ENCODE results near the gene NSUN4. TPM values are rescaled to one million over a fixed set of nuclear protein-coding genes. Genes with fewer than 3 reads are reported as not detected.
A peak's percentile ranks its signal among the peaks of the same experiment; 100 is the strongest.
"Not testable (repeated sequence)": the region's sequence is repeated elsewhere in the genome, so short reads cannot be mapped to it uniquely, and the experiment has no call there.

The NSUN4 gene
- total and polyA plus RNA-seq, 7 experiments from 2014 or later = 10.2 to 30.7 (median 28.7) TPM

- H3K4me3 ChIP-seq (ENCODE audit: low read length) = no peak overlapping the region
- peak; percentile 62 for ATAC-seq
Measured at GRCh38 chr1:46333300-46334029, 7.1 kb upstream of the NSUN4 start.

DNA sequence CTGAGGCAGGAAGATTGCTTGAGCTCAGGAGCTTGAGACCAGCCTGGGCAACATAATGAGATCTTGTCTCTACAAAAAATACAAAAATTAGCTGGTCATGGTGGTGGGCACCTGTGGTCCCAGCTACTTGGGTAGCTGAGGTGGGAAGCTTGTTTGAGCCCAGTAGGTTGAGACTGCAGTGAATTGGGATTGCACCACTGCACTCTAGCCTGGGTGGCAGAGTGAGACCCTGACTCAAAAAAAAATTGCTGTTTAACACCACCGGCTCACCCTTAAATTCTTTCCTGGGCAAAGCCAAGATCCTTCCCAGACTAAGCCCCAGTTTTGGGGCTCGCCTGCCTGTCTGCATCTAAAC is 6.6 kb upstream of the NSUN4 start:
- Histone ChIP-seq H3K4me3 (ENCODE audit: low read length) (no peak overlapping the region), H3K27ac (ENCODE audit: low read depth, low read length) (no peak overlapping the region), H3K9me3 (ENCODE audit: control insufficient read depth in 2 of 3, low read length in 3 of 3) (no peaks in the 10 kb centered on the region), H3K27me3 (ENCODE audit: control insufficient read depth in 2 of 2, insufficient read depth in 2 of 2, low read length in 2 of 2) (no peaks in the 10 kb centered on the region), H3K36me3 (ENCODE audit: control insufficient read depth in 2 of 3, insufficient read depth in 3 of 3, low read length in 3 of 3) (no peaks in the 10 kb centered on the region), H3K4me1 (ENCODE audit: control insufficient read depth in 2 of 2, insufficient read depth in 2 of 2, low read length in 2 of 2) (no peaks in the 10 kb centered on the region)
- Mint-ChIP-seq H3K27ac (peak overlapping the region in 1 of 9 donors; percentile 59), H3K4me3 (no peak overlapping the region), H3K36me3 (no peaks in the 10 kb centered on the region), H3K4me1 (peaks cover 0 to 4% (median 3%) of the 10 kb centered on the region in 7 donors), H3K27me3 (no peaks in the 10 kb centered on the region), H3K9me3 (no peaks in the 10 kb centered on the region)
- POLR2A ChIA-PET = no interaction called here
- ATAC-seq (no peak), DNase-seq (no peak)
- CTCF ChIA-PET = no interaction called here
- intact Hi-C loops (cut with micrococcal nuclease) = loop anchor here in 1 of 2 donors (2.0 kb wide), 1 partner anchor 15 kb away; no protein-coding TSS in a partner anchor

More at GRCh38 chr1:46333300-46334029, 7.1 kb upstream of the NSUN4 start:
- intact Hi-C loops (cut with micrococcal nuclease) = loop anchor here in 1 of 2 donors (2.0 kb wide), 1 partner anchor 15 kb away; no protein-coding TSS in a partner anchor
- ChIA-PET CTCF (no interaction called here), POLR2A (no interaction called here)
- Mint-ChIP-seq H3K36me3 (no peaks in the 10 kb centered on the region), H3K27me3 (no peaks in the 10 kb centered on the region), H3K9me3 (no peaks in the 10 kb centered on the region), H3K4me1 (no peaks in the 10 kb centered on the region), H3K27ac (no peak overlapping the region), H3K4me3 (no peak overlapping the region)
- H3K36me3 ChIP-seq (ENCODE audit: control insufficient read depth in 2 of 3, insufficient read depth in 3 of 3, low read length in 3 of 3) = no peaks in the 10 kb centered on the region
- H3K27me3 ChIP-seq (ENCODE audit: control insufficient read depth in 2 of 2, insufficient read depth in 2 of 2, low read length in 2 of 2) = no peaks in the 10 kb centered on the region
- no peak overlapping the region for H3K27ac ChIP-seq (ENCODE audit: low read depth, low read length)
- H3K9me3 ChIP-seq (ENCODE audit: control insufficient read depth in 2 of 3, low read length in 3 of 3) = no peaks in the 10 kb centered on the region
- DNase-seq = no peak
- H3K4me1 ChIP-seq (ENCODE audit: control insufficient read depth in 2 of 2, insufficient read depth in 2 of 2, low read length in 2 of 2) = no peaks in the 10 kb centered on the region

DNA sequence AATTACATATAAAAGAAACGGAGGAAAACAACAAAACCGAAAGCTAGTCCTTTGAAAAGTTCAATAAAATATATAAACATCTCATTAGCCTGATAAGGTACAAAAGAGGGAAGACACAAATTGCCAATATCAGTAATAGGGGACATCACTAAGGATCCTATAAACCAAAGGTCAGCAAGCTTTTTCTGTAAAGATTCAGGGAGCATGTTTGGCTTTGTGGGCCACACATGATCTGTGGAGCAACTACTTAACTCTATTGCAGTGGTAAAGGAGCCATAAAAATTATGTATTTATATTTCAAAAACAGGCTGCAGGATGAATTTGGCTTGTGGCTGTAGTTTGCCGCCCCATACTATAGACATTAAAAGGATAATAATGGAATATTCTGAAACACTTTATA is 5.5 kb upstream of the NSUN4 start:
- Histone ChIP-seq H3K4me3 (ENCODE audit: low read length) (no peak overlapping the region), H3K27me3 (ENCODE audit: control insufficient read depth in 2 of 2, insufficient read depth in 2 of 2, low read length in 2 of 2) (no peaks in the 10 kb centered on the region), H3K4me1 (ENCODE audit: control insufficient read depth in 2 of 2, insufficient read depth in 2 of 2, low read length in 2 of 2) (no peaks in the 10 kb centered on the region), H3K9me3 (ENCODE audit: control insufficient read depth in 2 of 3, low read length in 3 of 3) (no peaks in the 10 kb centered on the region), H3K36me3 (ENCODE audit: control insufficient read depth in 2 of 3, insufficient read depth in 3 of 3, low read length in 3 of 3) (no peaks in the 10 kb centered on the region), H3K27ac (ENCODE audit: low read depth, low read length) (no peak overlapping the region)
- intact Hi-C loops (cut with micrococcal nuclease) = loop anchor here in 1 of 2 donors (2.0 kb wide), 1 partner anchor 14 kb away; no protein-coding TSS in a partner anchor
- DNase-seq = no peak
- no peaks in the 10 kb centered on the region for H3K36me3 Mint-ChIP-seq
- H3K4me1 Mint-ChIP-seq = peaks cover 0 to 9% (median 7%) of the 10 kb centered on the region in 7 donors
- peaks cover 0 to 2% (median 0%) of the 10 kb centered on the region in 11 donors for H3K9me3 Mint-ChIP-seq
- no peaks in the 10 kb centered on the region for H3K27me3 Mint-ChIP-seq
- CTCF ChIA-PET = interaction anchor here (0.6 kb wide), 1 partner anchor 14 kb away, joined by 3 read pairs; no protein-coding TSS in a partner anchor
- H3K4me3 Mint-ChIP-seq = no peak overlapping the region
- no peak for ATAC-seq
- POLR2A ChIA-PET = interaction anchor here (0.6 kb wide), 1 partner anchor 1007 kb away, joined by 3 read pairs; no protein-coding TSS in a partner anchor
- H3K27ac Mint-ChIP-seq = no peak overlapping the region

DNA sequence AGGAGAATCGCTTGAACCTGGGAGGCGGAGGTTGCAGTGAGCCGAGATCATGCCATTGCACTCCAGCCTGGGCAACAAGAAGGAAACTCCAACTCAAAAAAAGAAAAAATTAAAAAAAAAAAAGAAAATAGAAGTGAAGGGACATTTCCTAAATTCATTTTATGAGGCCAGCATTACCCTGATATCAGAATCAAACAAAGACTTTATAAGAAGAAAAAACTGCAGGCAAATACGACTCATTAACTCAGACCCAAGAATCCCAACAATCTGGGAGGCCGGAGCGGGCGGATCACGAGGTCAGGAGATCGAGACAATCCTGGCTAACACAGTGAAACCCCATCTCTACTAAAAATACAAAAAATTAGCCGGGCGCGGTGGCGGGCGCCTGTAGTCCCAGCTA is 3.2 kb upstream of the NSUN4 start:
- peaks cover 15 to 32% (median 27%) of the 10 kb centered on the region in 7 donors for H3K4me1 Mint-ChIP-seq
- POLR2A ChIA-PET = not testable (repeated sequence)

DNA sequence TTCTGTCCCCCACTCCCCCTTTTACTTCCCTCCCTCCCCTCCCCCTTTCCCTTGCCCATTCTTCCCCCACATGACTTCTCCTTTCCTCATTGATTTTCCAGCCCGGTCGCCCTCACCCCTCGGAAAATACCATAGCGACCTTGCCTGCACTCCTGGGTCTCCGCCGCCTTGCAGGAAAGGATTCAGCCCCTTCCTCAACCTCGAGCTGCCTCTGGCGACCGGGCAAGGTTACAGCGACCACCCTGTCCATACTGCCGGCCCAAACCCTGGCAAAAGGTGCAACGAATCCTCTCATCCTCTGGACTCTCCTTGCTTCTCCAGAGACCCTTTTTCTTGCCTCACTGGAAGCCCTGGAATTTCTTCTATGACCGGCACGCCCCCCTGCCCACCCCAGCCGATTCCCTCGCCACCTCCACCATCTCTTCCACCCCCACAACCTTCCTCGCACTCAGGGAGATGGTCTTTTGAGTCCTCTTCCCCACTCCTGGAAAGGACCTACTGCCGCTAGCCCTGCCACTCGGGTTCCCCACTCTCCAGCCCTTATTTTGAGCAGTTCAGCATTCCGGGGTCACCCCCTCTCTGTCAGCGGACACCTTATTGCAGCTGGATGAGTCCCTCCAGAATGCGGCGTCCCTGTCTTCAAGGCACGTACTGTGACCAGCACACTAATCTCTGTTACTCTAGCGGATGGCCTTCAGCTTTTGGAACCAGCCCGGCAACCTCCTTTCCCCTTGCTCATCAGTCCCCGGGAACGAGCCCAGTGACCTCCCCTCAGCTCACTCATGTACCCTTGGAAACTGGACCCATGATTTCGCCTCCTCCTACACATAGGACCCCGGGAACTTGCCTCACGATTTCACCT is 846 bp downstream of the NSUN4 start:
- Histone ChIP-seq H3K36me3 (ENCODE audit: control insufficient read depth in 2 of 3, insufficient read depth in 3 of 3, low read length in 3 of 3) (peaks cover 0 to 32% (median 0%) of the 10 kb centered on the region in 3 experiments), H3K9me3 (ENCODE audit: control insufficient read depth in 2 of 3, low read length in 3 of 3) (no peaks in the 10 kb centered on the region), H3K4me3 (ENCODE audit: low read length) (peak overlapping the region; percentile 93), H3K27ac (ENCODE audit: low read depth, low read length) (peak overlapping the region; percentile 97), H3K4me1 (ENCODE audit: control insufficient read depth in 2 of 2, insufficient read depth in 2 of 2, low read length in 2 of 2) (peaks cover 5% of the 10 kb centered on the region in 2 donors), H3K27me3 (ENCODE audit: control insufficient read depth in 2 of 2, insufficient read depth in 2 of 2, low read length in 2 of 2) (no peaks in the 10 kb centered on the region)
- peak overlapping the region; percentile 95 to 100 (median 100) for H3K27ac Mint-ChIP-seq
- ChIA-PET POLR2A (interaction anchor here (1.4 to 2.0 kb wide), 4 partner anchors 9 to 94 kb away, joined by 4 to 12 read pairs (median 7); partner anchors contain the start of genes LRRC41, RAD54L and UQCRH), CTCF (interaction anchor here (0.8 to 1.2 kb wide), 3 partner anchors 9 to 95 kb away, joined by 3 to 4 read pairs (median 3); no protein-coding TSS in a partner anchor)
- H3K9me3 Mint-ChIP-seq = peaks cover 0 to 5% (median 0%) of the 10 kb centered on the region in 11 donors
- intact Hi-C loops (cut with micrococcal nuclease) = loop anchor here in 1 of 2 donors (10.0 kb wide), 1 partner anchor 57 kb away; no protein-coding TSS in a partner anchor
- peaks cover 27 to 55% (median 42%) of the 10 kb centered on the region in 7 donors for H3K4me1 Mint-ChIP-seq
- H3K27me3 Mint-ChIP-seq = no peaks in the 10 kb centered on the region
- peak in 2 of 9 donors; percentile 10 to 15 for DNase-seq
- peaks cover 3 to 26% (median 4%) of the 10 kb centered on the region in 5 donors for H3K36me3 Mint-ChIP-seq
- H3K4me3 Mint-ChIP-seq = peak overlapping the region; percentile 84 to 100 (median 100)
- ATAC-seq = no peak

More for the DNA sequence above, 3.2 kb upstream of the NSUN4 start:
- H3K9me3 Mint-ChIP-seq; H3K4me3 Mint-ChIP-seq; H3K36me3 Mint-ChIP-seq; intact Hi-C loops (cut with micrococcal nuclease); CTCF ChIA-PET; H3K27me3 ChIP-seq (ENCODE audit: control insufficient read depth in 2 of 2, insufficient read depth in 2 of 2, low read length in 2 of 2); H3K9me3 ChIP-seq (ENCODE audit: control insufficient read depth in 2 of 3, low read length in 3 of 3); DNase-seq; H3K27ac Mint-ChIP-seq; ATAC-seq; H3K27me3 Mint-ChIP-seq; H3K4me1 ChIP-seq (ENCODE audit: control insufficient read depth in 2 of 2, insufficient read depth in 2 of 2, low read length in 2 of 2); H3K27ac ChIP-seq (ENCODE audit: low read depth, low read length); H3K36me3 ChIP-seq (ENCODE audit: control insufficient read depth in 2 of 3, insufficient read depth in 3 of 3, low read length in 3 of 3); H3K4me3 ChIP-seq (ENCODE audit: low read length): not testable (repeated sequence)

GRCh38 chr1:46342084-46342656 is 1.6 kb downstream of the NSUN4 start:
- no peaks in the 10 kb centered on the region for H3K27me3 ChIP-seq (ENCODE audit: control insufficient read depth in 2 of 2, insufficient read depth in 2 of 2, low read length in 2 of 2)
- peaks cover 3 to 30% (median 4%) of the 10 kb centered on the region in 5 donors for H3K36me3 Mint-ChIP-seq
- H3K9me3 ChIP-seq (ENCODE audit: control insufficient read depth in 2 of 3, low read length in 3 of 3) = no peaks in the 10 kb centered on the region
- H3K4me1 ChIP-seq (ENCODE audit: control insufficient read depth in 2 of 2, insufficient read depth in 2 of 2, low read length in 2 of 2) = peaks cover 5% of the 10 kb centered on the region in 2 donors
- peak overlapping the region; percentile 87 to 100 (median 100) for H3K27ac Mint-ChIP-seq
- no peak overlapping the region for H3K4me3 ChIP-seq (ENCODE audit: low read length)
- peak overlapping the region; percentile 97 for H3K27ac ChIP-seq (ENCODE audit: low read depth, low read length)
- DNase-seq (peak in 2 of 9 donors; percentile 12 to 14), ATAC-seq (no peak)
- H3K27me3 Mint-ChIP-seq = no peaks in the 10 kb centered on the region
- ChIA-PET CTCF (interaction anchor here (0.8 to 1.2 kb wide), 3 partner anchors 8 to 96 kb away, joined by 3 to 4 read pairs (median 3); no protein-coding TSS in a partner anchor), POLR2A (interaction anchor here (0.5 to 1.5 kb wide), 2 partner anchors 22 to 39 kb away, joined by 4 to 6 read pairs; no protein-coding TSS in a partner anchor)
- peak overlapping the region; percentile 69 to 100 (median 100) for H3K4me3 Mint-ChIP-seq
- H3K36me3 ChIP-seq (ENCODE audit: control insufficient read depth in 2 of 3, insufficient read depth in 3 of 3, low read length in 3 of 3) = peaks cover 0 to 39% (median 0%) of the 10 kb centered on the region in 3 experiments
- intact Hi-C loops (cut with micrococcal nuclease) = loop anchor here in 1 of 2 donors (10.0 kb wide), 1 partner anchor 57 kb away; no protein-coding TSS in a partner anchor
- peaks cover 27 to 55% (median 44%) of the 10 kb centered on the region in 7 donors for H3K4me1 Mint-ChIP-seq
- peaks cover 0 to 5% (median 0%) of the 10 kb centered on the region in 11 donors for H3K9me3 Mint-ChIP-seq

Measured in naive thymus-derived CD4-positive, alpha-beta T cell (primary cell).